SU-DHL-6 (cell line): ENCODE data around the gene TTLL11.

Experiments
- CTCF ChIP-seq: fragments of 200-600 bp; sonication (generic); IDR thresholded peaks from one replicate; pipeline ENCODE4 v1.5.1; 2017; ENCODE audit warnings: antibody characterized with exemption, mild to moderate bottlenecking, low read length, moderate library complexity; ENCODE audit not compliant: insufficient read depth, poor library complexity, severe bottlenecking
- EZH2phosphoT487 ChIP-seq: fragments of 200-600 bp; sonication (generic), shearing (Covaris generic); conservative IDR thresholded peaks from 2 replicates; pipeline ENCODE4 v1.6.1; 2018; ENCODE audit warnings: mild to moderate bottlenecking, antibody characterized with exemption, low read length, moderate library complexity, mixed read lengths

GRCh38 chr9:122102156-122102555, 9.0 kb upstream of the TTLL11 start:
- no peak for TF ChIP-seq CTCF
- TF ChIP-seq EZH2phosphoT487 = no peak
